ENCODE measurements around the gene LSAMP.

GRCh38 chr3:116192464-116192863 lies 252.8 kb downstream of the LSAMP start:
- no peak for TF ChIP-seq RAD21 (IDR thresholded peaks at IDR 0.05; ENCODE audit: low read length)
- TF ChIP-seq, protein P1, sequence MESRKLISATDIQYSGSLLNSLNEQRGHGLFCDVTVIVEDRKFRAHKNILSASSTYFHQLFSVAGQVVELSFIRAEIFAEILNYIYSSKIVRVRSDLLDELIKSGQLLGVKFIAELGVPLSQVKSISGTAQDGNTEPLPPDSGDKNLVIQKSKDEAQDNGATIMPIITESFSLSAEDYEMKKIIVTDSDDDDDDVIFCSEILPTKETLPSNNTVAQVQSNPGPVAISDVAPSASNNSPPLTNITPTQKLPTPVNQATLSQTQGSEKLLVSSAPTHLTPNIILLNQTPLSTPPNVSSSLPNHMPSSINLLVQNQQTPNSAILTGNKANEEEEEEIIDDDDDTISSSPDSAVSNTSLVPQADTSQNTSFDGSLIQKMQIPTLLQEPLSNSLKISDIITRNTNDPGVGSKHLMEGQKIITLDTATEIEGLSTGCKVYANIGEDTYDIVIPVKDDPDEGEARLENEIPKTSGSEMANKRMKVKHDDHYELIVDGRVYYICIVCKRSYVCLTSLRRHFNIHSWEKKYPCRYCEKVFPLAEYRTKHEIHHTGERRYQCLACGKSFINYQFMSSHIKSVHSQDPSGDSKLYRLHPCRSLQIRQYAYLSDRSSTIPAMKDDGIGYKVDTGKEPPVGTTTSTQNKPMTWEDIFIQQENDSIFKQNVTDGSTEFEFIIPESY (IDR thresholded peaks at IDR 0.05; ENCODE audit: borderline replicate concordance, low read depth), result no peak

All from SK-N-SH (cell line).